Endothelial cell of umbilical vein (primary cell): ENCODE data around the gene ITPKC.

Experiments used
- CTCF ChIP-seq, 2 donors: IDR thresholded peaks; 1 replicate in 1 of 2; 2 replicates in 1 of 2; pipeline ENCODE4 v1.5.1; 2011; ENCODE audit warnings: low read length in 2 of 2, mild to moderate bottlenecking in 2 of 2, moderate library complexity in 2 of 2, control low read depth in 1 of 2, inconsistent platforms in 1 of 2, low read depth in 1 of 2; ENCODE audit not compliant: insufficient read depth in 1 of 2; ENCODE audit errors: extremely low read depth in 1 of 2
- FOS ChIP-seq: IDR thresholded peaks from 2 replicates; pipeline ENCODE4 v1.6.1; 2011; ENCODE audit warnings: mild to moderate bottlenecking, low read length, moderate library complexity, borderline replicate concordance; ENCODE audit not compliant: insufficient read depth
- MAX ChIP-seq: IDR thresholded peaks from 2 replicates; pipeline ENCODE4 v1.6.1; 2011; ENCODE audit not compliant: insufficient read depth, insufficient read length
- MYC ChIP-seq: IDR thresholded peaks from one replicate; pipeline ENCODE4 v1.6.1; 2011; ENCODE audit warnings: mild to moderate bottlenecking, low read depth, low read length
- POLR2A ChIP-seq: IDR thresholded peaks from 2 replicates; pipeline ENCODE4 v1.6.1; 2012; ENCODE audit warnings: low read depth, mild to moderate bottlenecking, control low read depth, low read length

GRCh38 chr19:40742477-40742876 is 25.6 kb downstream of the ITPKC start:
- TF ChIP-seq CTCF (IDR thresholded peaks at IDR 0.05; ENCODE audit: extremely low read depth in 1 of 2, insufficient read depth in 1 of 2, low read depth in 1 of 2, low read length in 2 of 2) (no peak), MAX (no peak), POLR2A (no peak), MYC (no peak), FOS (no peak)
